Cerebellar cortex (tissue), 1 donor: ENCODE data around the gene IGDCC3.
"Not testable (repeated sequence)": the region's sequence is repeated elsewhere in the genome, so short reads cannot be mapped to it uniquely, and the experiment has no call there.

Experiments used
- DNase-seq: peaks from one replicate; pipeline ENCODE4 v3.0.0-alpha.2; 2015; ENCODE audit warnings: low spot score

Gene IGDCC3

GRCh38 chr15:65406424-65407000, 28.7 kb upstream of the IGDCC3 start:
- no peak for DNase-seq

DNA sequence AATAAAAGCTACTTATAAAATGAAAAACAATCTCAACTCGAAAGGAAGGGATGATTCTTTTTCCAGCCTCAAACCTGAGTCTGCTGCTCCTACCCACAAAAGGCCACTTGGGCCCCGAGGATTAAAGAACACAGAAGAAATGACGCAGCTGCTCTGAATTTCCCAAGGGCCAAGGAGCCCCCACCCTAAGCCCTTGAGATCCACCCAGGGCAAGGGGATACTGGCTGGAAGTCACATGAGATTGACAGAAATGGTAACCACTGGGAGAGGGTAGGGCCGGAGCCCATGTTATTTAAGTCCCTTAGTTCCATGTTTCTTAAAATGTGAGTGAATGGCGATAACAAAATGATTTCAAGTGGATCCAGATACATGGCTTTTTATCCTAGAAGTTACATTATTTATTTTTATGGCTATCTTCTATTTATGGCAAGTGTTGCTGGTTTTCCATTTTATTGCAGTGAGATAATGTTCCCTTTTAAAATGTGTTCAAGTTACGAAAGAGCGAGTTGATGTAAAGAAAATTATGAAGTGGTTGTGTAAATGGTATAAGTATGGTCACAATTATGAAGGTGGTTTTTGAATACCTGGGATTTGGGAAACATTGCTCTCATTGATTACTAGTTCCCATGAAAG, 28.1 kb upstream of the IGDCC3 start:
- no peak for DNase-seq

DNA sequence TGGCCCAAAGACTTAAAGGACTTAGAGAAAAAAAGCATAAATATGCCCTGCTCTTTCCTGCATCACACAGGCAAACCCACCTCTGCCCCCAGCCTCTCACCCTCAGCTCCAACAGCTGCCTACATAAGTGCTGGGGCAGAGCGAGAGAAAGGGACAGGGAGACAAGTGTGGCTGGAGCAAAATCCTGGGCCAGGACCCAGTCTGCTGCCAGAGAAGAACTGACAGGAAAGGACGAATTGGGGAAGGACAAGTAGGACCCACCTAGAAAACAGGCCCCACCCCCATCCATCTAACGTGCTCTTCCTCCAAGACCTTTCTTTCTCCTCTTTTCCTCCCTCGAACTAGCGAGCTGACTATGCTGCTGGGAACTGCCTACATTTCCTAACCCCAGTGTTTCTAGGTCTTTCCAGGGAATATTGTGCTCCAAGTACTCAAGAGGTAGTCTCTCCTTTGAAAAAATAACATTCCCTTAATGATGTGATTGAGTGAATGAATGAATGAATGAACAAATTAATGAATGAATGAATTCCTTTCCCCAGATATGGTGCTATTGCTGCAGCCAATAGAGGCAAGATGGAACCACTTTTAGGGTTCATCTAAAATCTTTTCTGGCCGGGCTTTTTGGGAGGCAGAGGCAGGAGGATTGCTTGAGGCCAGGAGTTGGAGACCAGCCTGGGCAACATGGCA, 26.5 kb upstream of the IGDCC3 start:
- no peak for DNase-seq

DNA sequence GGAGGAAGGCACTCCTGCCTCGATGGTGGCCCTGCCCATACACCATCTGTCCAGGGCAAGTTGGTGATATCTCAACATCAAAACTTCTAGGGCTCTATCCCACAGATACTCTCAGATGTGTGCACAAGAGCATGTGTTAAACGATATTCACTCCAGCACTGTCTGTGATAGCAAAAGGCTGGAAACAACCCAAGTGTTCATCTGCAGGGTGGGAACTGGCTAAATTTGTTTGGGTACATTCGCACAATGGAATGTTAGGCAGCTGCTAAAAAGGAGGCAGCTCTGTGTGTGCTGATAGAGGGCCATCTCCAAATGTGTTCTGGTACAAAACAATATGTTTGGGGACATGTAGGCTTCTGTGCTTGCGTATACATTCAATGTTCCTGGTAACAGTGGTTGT, 25.2 kb upstream of the IGDCC3 start:
- DNase-seq: no peak

DNA sequence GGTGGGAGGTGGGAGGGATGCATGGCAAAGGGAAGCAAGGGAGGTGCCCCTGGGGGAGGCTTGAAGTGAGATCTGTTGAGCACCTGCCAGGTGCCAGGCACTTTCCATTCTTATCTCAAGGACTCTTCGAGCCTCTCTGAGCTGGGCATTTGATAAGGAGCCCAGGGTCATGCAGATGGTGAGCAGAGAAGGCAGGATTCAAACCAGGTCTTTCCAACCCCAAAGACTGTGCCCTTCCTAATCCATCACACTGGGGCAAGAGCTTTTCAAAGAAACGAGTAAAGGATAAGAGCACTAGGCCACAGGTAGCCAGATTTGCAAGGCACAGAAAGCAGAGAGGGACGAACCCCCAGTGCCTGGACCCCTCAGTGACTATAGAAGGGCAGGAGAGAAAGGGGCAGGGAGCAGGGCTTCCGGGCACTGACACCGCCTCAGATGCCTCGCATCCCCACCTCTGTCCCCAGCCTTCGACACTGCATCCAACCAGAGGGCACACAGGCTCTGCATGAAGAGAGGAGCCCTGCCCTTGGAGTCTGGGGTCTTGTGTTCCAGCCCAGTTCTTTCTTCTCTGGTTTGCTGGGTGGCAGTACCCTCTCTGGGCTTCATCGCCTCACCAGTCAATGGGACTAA, 23.9 kb upstream of the IGDCC3 start:
- no peak for DNase-seq

DNA sequence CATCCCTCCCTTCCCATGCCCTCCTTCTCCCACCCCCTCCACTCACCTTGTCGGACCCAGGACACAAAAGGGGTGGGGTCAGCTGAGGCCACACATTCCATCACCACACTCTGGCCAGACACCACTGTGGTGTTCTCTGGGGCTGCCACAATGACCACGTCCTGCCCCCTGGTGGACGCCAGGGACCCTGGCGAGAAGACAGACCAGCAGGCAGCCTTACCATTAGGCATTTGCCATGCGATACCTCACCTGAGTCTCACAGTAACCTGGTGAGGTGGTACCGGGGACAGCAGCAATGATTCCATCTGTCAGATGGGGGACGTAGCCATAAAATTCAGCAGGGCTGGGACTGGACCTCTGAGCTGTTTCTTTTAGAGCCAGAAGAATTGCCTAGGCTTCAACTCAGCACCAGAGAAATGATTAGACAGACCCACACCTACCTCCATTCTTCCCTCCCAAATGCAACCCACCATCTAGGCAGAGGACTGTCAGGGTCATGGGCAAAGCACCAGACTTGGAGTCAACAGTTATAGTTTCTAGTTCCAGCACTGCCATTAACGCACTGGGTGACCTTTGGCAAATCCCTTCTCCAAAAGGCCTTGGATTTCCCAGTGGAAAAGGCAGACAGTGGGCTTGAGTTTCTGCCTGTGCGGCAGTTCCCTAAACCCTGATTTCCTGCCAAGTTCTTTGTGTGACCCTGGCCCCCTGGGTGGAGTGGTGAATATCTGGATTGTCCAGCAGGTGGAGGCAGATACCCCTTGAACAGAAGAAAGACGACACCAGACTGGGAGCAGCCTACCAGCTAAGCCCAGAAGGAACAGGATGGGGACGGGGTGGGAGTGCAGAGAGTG, 23.2 kb upstream of the IGDCC3 start:
- peak; percentile 72 for DNase-seq

DNA sequence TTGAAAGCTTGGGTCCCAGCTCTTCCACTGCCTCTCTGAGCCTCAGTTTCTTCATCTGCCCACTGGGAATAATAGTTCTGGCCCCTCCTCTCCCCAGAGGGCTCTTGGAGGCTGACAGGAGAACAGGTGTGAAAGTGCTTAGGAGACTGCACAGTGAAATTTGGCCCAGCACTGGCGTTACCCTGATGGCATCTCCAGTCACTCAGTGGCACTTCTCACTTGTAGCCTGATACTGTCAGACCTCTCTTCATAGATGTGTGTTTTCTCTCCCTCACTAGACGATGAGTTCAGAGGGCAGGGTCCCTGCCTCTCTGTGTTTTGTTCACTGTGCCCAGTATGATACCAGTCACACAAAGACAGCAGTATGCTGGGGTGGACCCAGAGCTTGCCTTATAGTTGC, 22.2 kb upstream of the IGDCC3 start:
- DNase-seq: no peak

DNA sequence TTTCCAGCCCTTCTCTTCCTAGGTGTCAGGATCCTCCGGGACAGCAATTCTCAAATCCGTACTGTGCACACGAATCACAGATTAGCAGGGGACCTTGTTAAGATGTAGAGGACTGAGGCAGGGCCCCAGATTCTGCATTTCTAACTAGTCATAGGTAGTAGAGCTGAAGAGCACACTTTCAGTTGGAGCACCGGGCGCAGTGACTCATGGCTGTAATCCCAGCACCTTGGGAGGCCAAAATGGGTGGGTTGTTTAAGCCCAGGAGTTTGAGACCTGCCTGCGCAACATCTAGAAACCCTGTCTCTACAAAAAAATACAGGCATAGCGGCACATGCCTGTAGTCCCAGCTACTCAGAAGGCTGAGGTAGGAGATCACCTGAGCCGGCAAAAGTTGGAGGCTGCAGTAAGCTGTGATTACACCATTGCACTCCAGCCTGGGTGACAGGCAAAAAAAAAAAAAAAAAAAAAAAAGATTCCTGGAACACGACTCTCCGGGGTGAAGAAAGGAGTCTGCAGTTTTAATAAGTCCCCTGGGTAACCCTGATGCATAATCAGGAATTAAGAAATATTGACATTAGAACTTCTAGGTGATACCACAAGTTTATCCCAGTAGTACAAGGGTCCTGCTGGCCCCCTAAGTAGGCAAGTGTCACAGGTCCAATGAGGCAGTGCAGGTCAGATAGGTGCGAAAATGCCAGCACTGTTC, 21.4 kb upstream of the IGDCC3 start:
- no peak for DNase-seq

DNA sequence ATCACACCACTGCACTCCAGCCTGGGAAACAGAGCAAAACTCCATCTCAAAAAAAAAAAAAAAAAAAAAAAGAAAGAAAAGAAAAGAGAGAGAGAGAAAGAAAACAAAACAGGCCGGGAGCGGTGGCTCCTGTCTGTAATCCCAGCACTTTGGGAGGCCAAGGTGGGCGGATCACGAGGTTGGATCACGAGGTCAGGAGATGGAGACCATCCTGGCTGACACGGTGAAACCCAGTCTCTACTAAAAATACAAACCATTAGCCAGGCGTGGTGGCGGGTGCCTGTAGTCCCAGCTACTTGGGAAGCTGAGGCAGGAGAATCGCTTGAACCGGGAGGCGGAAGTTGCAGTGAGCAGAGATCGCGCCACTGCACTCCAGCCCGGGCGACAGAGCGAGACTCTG, 20.7 kb upstream of the IGDCC3 start:
- DNase-seq: not testable (repeated sequence)

GRCh38 chr15:65396965-65397317, 19.1 kb upstream of the IGDCC3 start:
- DNase-seq: no peak

- DNase-seq: no peak
These were observed 18.6 kb upstream of the IGDCC3 start for GRCh38 chr15:65396283-65396964.

- DNase-seq: no peak
These were observed 17.9 kb upstream of the IGDCC3 start for GRCh38 chr15:65395567-65396202.

DNA sequence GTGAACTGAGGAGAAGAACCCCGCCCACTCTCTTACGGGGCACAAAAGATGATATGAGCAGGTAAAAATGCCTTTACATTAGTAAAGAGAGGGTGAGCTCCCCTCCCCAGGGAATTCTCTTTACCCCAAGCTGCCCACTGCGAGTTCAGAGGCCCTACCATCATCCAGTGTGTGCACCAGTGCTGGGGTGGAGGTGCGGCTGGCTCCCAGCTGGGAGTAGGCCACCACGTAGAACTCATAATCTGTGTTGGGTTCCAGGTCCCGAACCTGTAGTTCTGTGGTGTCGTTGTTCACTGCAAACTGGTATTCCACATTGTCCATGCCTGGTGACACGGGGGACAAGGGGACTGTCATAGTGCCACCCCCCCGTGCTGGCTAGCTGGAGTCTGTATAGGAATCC, 17.1 kb upstream of the IGDCC3 start:
- no peak for DNase-seq

- DNase-seq: no peak
These were observed 16.5 kb upstream of the IGDCC3 start for GRCh38 chr15:65394280-65394789.

DNA sequence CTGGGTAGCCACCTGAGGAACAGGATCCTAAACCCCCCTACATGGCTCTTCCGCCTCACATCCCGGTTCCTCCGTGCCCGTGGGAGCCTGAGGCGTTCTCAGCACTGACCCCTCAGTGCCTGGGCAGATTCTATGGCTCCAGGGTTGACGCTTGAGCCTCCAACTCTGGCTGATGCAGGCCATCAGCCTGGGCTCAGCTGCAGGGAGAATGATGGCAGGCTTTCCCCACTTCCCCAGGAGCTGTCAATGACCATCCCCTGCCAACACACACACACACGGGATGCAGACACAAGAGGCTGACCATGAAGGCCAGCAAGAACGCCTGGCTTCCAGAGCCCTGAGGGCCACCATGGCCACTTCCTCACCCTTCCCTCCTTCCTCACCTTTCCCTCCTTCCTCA, 15.8 kb upstream of the IGDCC3 start:
- DNase-seq: no peak

- DNase-seq: no peak
These were observed 15.3 kb upstream of the IGDCC3 start for GRCh38 chr15:65393091-65393490.

DNA sequence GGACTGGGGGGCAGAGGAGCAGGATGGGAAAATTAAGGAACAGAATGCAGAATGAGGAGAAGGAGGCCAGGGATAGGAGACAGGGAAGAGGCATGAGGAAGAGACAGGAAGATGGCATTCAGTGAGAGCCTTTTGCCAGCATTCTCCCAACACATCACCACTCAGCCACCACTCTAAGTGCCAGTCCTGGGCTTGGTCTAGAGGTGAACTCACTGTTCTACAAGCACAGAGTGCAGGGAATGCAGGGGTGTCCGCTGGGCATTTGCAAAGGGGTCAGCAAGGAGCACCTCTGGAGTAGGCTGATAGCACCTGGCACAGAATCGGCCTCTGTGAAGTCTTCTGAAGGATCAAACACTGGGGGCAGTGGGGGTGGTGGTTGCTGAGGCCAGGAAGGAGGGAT, 14.6 kb upstream of the IGDCC3 start:
- no peak for DNase-seq

DNA sequence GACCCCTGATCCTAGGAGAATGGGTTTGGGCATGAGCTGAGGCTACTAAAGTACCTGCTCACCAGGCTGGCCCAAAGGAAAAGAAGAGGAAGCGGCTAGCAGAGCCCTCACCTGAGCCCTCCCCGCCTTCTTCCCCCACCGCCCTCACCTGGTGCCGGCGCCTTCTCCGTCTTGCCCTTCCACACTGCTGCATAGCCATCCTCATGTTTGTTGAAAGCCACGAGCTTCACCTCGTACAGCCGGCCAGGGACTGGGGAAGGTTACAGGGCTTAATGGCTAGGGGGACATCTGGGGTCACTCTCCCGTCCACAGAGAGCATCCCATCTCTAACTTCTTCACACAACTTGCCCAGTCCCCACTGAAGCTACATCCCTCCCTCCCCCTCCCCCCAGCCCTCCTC, 13.9 kb upstream of the IGDCC3 start:
- no peak for DNase-seq

DNA sequence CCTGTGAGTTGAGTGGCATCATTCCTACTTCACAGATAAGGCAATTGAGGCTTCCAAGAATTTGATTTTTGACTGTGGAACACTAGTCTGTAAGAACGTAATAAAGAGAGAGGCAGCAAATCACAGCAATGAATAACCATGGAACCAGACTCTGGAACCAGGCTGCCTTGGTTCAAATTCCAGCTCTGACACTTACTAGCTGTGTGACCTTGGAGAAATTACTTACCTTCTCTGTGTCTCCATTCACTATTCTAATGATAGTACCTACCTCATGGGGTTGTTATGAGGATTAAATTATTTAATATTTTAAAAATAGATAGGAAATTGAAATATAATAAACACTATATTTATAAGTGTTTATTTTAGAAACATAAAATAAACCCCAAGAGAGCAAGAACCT, 12.6 kb upstream of the IGDCC3 start:
- no peak for DNase-seq

DNA sequence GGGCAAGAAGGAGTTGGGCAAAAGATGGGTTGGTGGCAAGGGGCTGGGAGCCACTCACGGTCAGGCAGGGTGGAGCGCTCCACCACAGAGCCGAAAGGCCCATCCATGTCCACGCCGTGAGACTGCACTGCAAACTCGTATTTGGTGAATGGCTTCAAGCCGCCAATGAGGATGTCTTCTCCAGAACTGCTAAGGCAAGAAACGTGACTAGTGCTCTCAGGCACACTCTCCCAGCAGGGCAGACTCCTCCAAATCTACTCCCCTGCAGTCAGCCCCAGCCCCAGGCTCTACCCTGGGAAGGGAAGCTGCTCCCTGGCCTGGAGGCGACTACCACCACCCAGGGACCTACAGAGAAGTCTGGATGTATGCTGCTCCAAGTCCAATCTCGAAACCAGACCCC, 11.4 kb upstream of the IGDCC3 start:
- no peak for DNase-seq
